GM23248 (cell line): Measurements from ENCODE around the gene HERC3.

Experiments used
- EZH2 ChIP-seq: fragments of 200-600 bp; sonication (generic); IDR thresholded peaks from 2 replicates; pipeline ENCODE4 v1.6.1; 2018; ENCODE audit warnings: antibody characterized with exemption, mild to moderate bottlenecking; ENCODE audit not compliant: insufficient read depth, poor library complexity, severe bottlenecking
- EZH2phosphoT487 ChIP-seq: fragments of 200-600 bp; sonication (generic); IDR thresholded peaks from 2 replicates; pipeline ENCODE4 v1.6.1; 2018; ENCODE audit warnings: antibody characterized with exemption, moderate library complexity, mild to moderate bottlenecking, low read depth; ENCODE audit not compliant: insufficient read depth

DNA sequence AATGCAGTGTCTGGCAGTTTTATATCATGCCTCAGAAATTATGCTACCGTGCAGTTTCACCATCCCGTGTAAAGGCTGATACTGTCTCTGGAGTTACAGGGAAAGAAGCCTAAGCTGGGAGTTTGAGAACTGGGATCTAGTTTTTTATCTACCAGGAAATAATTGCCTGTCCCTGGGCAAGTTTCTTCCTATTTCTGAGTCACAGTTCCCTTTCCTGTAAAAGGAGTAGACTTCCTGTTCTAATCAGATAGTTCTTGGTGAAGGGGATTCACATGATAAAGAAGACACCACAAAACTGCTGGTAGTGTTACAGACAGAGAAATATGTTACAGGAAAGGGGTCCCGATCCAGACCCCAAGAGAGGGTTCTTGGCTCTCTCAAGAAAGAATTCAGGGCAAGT is 17.1 kb downstream of the HERC3 start:
- TF ChIP-seq EZH2 (no peak), EZH2phosphoT487 (no peak)
